Cardiac muscle cell (in vitro differentiated cells and primary cell): Measurements from ENCODE around the gene KCNT1. TPM values are rescaled to one million over a fixed set of nuclear protein-coding genes. Genes with fewer than 3 reads are reported as not detected.

Experiments used
- DNase-seq, 2 donors: peaks; one replicate each; pipeline versions ENCODE4 v3.0.0 to v3.0.0-alpha.2; 2010 to 2017; ENCODE audit warnings: low read depth in 1 of 2, low spot score in 1 of 2
- H3K27ac ChIP-seq: fragments of 200-600 bp; sonication (generic); 2 replicates; pipeline ENCODE4 v1.5.1; 2016
- H3K27me3 ChIP-seq: fragments of 200-600 bp; sonication (generic); 2 replicates; pipeline ENCODE4 v1.6.0; 2016; ENCODE audit warnings: control low read depth
- H3K36me3 ChIP-seq: fragments of 200-600 bp; sonication (generic); 2 replicates; pipeline ENCODE4 v1.5.1; 2016; ENCODE audit warnings: control low read depth
- H3K4me1 ChIP-seq: fragments of 200-600 bp; sonication (generic); 2 replicates; pipeline ENCODE4 v1.8.1; 2017; ENCODE audit warnings: low read depth, mild to moderate bottlenecking, mixed run types
- H3K4me3 ChIP-seq: fragments of 200-600 bp; sonication (generic); 2 replicates; pipeline ENCODE4 v1.5.1; 2016; ENCODE audit warnings: mild to moderate bottlenecking
- H3K9me3 ChIP-seq: fragments of 200-600 bp; sonication (generic); 2 replicates; pipeline ENCODE4 v1.5.1; 2017; ENCODE audit warnings: low read depth, mild to moderate bottlenecking, control low read depth
- CTCF ChIP-seq: IDR thresholded peaks from 2 replicates; pipeline ENCODE4 v1.5.1; 2012; ENCODE audit warnings: low read depth, mild to moderate bottlenecking, low read length
- polyA plus RNA-seq: library from polyadenylated mRNA; unstranded; fragments of >200 nt; fragmentation: Nextera tagmentation; extraction: Ambion mirVana; gene quantifications from 2 replicates; pipeline ENCODE4 v1.2.1, GENCODE V29; 2016
- total RNA-seq: library from RNA; depleted of rRNA; stranded (reverse); fragments of >200 nt; gene quantifications from 2 replicates; pipeline ENCODE4 v1.2.3, GENCODE V29; 2016

The KCNT1 gene
- total and polyA plus RNA-seq, 2 experiments from 2014 or later, result 0.12 to 0.20 TPM

GRCh38 chr9:135750786-135751185 lies 48.8 kb downstream of the KCNT1 start:
- Histone ChIP-seq H3K36me3 (no peaks in the 10 kb centered on the region), H3K27ac (no peak overlapping the region), H3K9me3 (no peaks in the 10 kb centered on the region), H3K4me1 (no peaks in the 10 kb centered on the region), H3K27me3 (no peaks in the 10 kb centered on the region), H3K4me3 (no peak overlapping the region)
- no peak for DNase-seq
- no peak for TF ChIP-seq CTCF

GRCh38 chr9:135751501-135751900 lies 49.5 kb downstream of the KCNT1 start:
- Histone ChIP-seq H3K27ac (no peak overlapping the region), H3K36me3 (no peaks in the 10 kb centered on the region), H3K9me3 (no peaks in the 10 kb centered on the region), H3K4me3 (no peak overlapping the region), H3K27me3 (no peaks in the 10 kb centered on the region), H3K4me1 (no peaks in the 10 kb centered on the region)
- TF ChIP-seq CTCF, result no peak
- DNase-seq, result no peak

GRCh38 chr9:135752281-135753204 lies 50.6 kb downstream of the KCNT1 start:
- Histone ChIP-seq H3K36me3 (no peaks in the 10 kb centered on the region), H3K27me3 (no peaks in the 10 kb centered on the region), H3K4me1 (no peaks in the 10 kb centered on the region), H3K27ac (no peak overlapping the region), H3K4me3 (no peak overlapping the region), H3K9me3 (no peaks in the 10 kb centered on the region)
- no peak for DNase-seq
- no peak for TF ChIP-seq CTCF

GRCh38 chr9:135753391-135754105 lies 51.6 kb downstream of the KCNT1 start:
- TF ChIP-seq CTCF, result no peak
- H3K9me3 ChIP-seq, result no peaks in the 10 kb centered on the region
- no peaks in the 10 kb centered on the region for H3K36me3 ChIP-seq
- no peak overlapping the region for H3K27ac ChIP-seq
- no peaks in the 10 kb centered on the region for H3K27me3 ChIP-seq
- H3K4me1 ChIP-seq, result no peaks in the 10 kb centered on the region
- DNase-seq, result no peak
- H3K4me3 ChIP-seq, result no peak overlapping the region

- no peak for DNase-seq
- H3K9me3 ChIP-seq, result no peaks in the 10 kb centered on the region
- H3K27ac ChIP-seq, result no peak overlapping the region
- H3K27me3 ChIP-seq, result no peaks in the 10 kb centered on the region
- H3K36me3 ChIP-seq, result no peaks in the 10 kb centered on the region
- TF ChIP-seq CTCF, result no peak
- H3K4me1 ChIP-seq, result no peaks in the 10 kb centered on the region
- H3K4me3 ChIP-seq, result no peak overlapping the region
These were observed 54.6 kb downstream of the KCNT1 start for GRCh38 chr9:135756576-135756975.
